Liver (tissue), 2 donors: ENCODE measurements around the gene MYH14.

Source experiments
- REST ChIP-seq: IDR thresholded peaks from 2 replicates; pipeline ENCODE4 v1.6.1; 2016; ENCODE audit warnings: antibody characterized with exemption, mild to moderate bottlenecking
- TF ChIP-seq, protein P1 (sequence below): fragments of 150-350 bp; IDR thresholded peaks from 2 replicates; pipeline ENCODE4 v1.5.1; 2017; ENCODE audit warnings: improper control_type of control experiment, low read depth, low read length; ENCODE audit not compliant: missing input control
- donor health status: healthy.

GRCh38 chr19:50309396-50310125 lies 106.1 kb downstream of the MYH14 start:
- TF ChIP-seq, protein P1, sequence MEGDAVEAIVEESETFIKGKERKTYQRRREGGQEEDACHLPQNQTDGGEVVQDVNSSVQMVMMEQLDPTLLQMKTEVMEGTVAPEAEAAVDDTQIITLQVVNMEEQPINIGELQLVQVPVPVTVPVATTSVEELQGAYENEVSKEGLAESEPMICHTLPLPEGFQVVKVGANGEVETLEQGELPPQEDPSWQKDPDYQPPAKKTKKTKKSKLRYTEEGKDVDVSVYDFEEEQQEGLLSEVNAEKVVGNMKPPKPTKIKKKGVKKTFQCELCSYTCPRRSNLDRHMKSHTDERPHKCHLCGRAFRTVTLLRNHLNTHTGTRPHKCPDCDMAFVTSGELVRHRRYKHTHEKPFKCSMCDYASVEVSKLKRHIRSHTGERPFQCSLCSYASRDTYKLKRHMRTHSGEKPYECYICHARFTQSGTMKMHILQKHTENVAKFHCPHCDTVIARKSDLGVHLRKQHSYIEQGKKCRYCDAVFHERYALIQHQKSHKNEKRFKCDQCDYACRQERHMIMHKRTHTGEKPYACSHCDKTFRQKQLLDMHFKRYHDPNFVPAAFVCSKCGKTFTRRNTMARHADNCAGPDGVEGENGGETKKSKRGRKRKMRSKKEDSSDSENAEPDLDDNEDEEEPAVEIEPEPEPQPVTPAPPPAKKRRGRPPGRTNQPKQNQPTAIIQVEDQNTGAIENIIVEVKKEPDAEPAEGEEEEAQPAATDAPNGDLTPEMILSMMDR: no peak
- no peak for TF ChIP-seq REST
